Middle frontal gyrus (tissue), 1 donor: ENCODE data around the gene ARSK.

ENCODE experiments used
- DNase-seq: peaks from one replicate; pipeline ENCODE4 v3.0.0-alpha.2; 2015; ENCODE audit warnings: low spot score; ENCODE audit errors: extremely low spot score

Gene ARSK, protein sequence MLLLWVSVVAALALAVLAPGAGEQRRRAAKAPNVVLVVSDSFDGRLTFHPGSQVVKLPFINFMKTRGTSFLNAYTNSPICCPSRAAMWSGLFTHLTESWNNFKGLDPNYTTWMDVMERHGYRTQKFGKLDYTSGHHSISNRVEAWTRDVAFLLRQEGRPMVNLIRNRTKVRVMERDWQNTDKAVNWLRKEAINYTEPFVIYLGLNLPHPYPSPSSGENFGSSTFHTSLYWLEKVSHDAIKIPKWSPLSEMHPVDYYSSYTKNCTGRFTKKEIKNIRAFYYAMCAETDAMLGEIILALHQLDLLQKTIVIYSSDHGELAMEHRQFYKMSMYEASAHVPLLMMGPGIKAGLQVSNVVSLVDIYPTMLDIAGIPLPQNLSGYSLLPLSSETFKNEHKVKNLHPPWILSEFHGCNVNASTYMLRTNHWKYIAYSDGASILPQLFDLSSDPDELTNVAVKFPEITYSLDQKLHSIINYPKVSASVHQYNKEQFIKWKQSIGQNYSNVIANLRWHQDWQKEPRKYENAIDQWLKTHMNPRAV

DNA sequence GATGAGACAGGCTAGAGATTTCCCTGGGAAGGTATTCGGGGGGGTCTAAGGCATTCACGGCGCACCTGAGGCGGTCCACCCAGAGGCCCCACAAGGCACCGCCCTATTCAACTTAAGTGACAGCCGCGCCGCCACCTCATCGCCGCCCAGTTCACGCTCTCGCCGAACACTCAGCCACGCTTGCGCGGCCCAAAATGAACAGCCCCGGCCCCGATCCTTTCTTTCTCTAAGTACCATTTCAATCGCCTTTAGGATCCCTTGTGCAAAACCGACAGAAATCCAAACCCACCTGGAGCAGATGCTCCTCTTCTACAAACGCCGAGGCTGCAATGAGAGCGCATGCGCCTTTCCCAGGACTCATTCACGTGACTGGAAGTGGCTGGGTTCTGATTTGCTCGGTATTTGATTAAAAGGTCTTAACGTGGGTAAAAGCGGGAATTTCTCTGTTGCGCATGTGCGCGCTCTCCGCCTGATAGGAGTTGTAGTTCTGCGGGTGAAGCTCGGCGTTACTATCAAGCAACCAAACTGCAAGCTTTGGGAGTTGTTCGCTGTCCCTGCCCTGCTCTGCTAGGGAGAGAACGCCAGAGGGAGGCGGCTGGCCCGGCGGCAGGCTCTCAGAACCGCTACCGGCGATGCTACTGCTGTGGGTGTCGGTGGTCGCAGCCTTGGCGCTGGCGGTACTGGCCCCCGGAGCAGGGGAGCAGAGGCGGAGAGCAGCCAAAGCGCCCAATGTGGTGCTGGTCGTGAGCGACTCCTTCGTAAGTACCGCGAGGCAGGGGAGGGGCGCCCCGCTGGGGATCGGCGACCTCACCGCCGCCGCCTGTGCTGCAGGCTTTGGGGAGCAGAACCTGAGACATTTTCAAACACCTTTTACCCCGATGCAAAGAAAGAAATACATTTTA, at the start of gene ARSK, which contains the start of gene SKIC3:
Gene ARSK (plus strand): TSS at position 455 of the 902 bp plus-strand sequence. CDS start 178 bp downstream, at position 633.
Gene SKIC3 (minus strand): TSS at position 331 of the 902 bp plus-strand sequence. CDS start 7,827 bp downstream, outside the sequence.
- peak; percentile 96 for DNase-seq

DNA sequence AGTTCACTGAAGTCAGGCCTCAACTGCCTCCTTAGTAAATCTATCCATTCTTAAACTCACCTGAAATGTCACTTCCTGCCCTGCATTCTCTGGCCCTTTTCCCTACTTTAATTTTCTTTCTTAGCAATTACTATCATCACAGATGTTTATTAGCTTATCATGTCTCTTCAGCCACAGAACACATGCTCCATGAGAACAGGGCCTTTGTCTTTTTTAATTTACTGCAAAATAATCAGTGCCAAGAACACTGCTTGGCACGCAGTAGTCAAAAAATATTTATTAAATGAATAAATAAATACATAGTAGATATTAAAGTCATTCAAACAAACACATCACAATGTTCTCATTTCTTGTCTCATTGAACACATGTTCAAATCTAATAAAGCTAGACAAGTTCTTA, 46.4 kb upstream of the ARSK start:
- no peak for DNase-seq

DNA sequence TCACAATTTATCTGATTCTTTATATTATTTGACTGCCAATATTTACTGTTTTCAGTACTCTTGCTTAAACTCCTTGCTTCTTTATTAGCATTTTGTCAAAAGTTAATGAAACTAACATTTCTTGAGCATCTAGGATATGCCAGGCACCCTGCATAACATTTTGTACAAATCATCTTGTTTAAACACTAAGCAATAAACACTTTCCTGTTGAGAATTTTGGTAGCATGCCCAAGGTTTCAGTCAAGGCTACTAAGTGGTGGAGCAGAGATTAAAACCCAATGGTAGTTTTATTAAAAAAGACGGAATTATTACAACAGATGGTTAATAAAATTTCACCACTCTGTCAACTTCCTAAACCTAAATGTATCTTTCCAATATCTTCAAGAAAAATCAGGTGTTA, 43.3 kb upstream of the ARSK start:
- no peak for DNase-seq

DNA sequence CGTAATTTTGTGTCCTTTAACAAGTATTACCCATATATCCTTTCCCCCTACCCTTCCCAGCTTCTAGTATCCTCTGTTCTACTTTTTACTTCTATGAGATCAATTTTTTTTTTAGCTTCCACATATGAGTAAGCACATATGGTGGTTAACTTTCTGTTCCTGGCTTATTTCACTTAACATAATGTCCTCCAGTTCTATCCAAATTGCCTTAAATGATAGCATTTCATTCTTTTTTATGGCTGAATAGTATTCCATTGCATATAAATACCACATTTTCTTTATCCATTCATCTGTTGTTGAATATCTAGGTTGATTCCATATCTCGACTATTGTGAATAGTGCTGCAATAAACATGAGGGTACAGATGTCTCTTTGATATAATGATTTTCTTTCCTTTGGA, 36.5 kb upstream of the ARSK start:
- no peak for DNase-seq

DNA sequence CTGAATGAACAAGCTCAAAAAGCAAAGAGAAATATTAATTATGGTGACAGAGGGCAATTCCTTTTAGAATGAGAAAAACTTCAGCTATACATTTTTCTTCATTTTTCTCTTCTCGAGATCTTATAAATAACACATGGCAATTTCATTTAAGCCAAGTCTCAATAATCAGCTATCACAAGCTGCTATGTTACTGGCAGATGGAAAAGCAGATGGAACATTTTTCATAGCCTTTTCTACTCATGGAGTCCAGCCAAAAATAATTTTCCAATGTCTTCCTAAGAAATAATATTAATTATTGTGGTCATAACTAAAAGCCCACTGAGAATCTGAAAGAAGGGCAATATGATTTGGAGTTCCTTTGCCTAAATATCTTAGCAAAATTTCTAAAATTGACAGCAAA, 35.8 kb upstream of the ARSK start:
- DNase-seq, result no peak

DNA sequence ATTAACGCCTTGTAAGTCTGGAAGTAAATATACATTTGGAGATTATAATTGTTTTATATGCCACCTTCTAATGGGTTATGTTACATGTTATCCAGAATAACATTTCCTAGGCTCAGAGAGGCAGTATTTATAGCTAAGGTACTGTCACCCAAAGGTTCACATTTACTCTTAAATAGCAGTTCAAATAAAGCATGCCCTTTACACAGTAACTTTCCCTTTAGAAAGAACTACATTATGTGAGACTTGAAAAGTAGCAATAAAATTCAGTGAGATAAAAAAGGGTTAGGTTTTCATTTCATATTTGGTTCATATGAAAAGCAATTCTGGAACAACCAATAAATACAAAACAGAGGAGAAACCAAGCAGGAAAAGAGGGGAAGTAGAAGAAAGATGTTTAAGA, 35.2 kb upstream of the ARSK start:
- DNase-seq, result no peak

DNA sequence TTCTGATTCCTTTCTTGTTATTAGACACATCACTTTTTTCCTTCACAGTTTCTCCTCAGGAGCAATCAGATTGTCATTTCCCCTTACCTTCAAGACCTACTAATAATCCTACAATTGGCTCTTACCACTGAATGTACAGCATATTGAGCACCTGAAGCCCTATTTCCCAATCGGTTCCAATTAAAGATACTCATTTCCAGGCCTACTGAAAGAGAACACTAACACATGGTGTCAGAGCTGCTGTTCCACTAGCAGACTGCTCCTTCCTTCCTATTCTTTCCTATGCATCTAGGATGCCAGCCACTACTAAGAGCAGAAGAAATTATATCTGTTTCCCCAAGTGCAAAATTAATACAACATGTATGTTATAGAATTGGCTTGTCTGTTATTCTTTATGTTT, 34.7 kb upstream of the ARSK start:
- DNase-seq, result no peak

DNA sequence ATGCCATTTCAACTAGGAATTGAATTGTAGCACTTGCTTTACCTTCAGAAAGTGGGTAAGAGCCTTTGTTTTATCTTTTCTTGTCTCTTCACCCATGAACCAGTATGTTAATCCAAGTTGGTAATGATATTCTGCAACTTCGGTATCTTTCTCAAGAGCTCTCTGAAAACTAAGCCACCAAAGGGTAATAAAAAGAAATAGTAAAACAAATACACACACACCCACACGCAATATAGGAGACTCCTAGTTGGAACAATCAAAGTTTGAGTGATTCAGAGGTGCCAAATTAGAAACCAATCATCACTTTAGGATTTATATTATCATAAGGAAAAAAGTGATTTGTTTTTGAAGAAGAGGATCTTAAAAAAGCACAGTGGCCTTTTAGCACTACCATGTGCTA, 30.5 kb upstream of the ARSK start:
- no peak for DNase-seq

DNA sequence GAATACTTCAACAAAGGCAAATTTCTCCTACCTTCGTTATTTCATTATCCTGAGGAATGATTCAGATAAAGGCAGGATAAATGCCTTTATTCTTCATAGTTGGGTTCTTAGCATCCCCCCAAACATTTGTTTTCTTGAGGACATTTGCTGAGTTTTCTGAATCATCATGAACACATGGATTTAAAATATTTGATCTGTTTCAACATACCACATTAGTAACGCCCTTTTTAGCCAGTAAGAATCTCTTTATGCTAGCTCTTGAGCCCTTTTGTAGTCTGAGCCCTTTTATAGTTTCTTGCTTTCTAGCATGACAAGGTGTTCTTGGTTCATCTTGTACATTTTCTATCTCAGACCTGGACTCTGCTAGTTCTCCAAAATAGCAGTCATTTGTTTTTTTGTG, 28.0 kb upstream of the ARSK start:
- no peak for DNase-seq

DNA sequence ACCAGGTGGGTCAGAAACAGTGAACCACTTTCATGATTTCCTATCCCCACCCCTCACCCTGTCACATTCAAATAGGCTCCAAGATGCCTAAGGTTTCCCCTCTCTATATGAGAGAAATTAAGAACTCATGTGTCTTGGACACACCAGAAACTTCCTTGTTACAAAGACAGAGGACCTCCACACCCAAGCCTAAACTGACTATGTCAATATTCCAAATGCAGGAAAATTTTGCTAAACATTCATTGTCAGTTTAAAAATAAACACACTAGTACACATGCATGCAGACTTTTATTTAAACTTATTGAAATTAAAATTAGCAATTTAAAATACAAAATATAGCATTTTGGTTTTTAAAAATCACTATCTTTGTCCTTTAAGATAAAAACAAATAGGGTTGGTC, 26.3 kb upstream of the ARSK start:
- DNase-seq, result no peak

DNA sequence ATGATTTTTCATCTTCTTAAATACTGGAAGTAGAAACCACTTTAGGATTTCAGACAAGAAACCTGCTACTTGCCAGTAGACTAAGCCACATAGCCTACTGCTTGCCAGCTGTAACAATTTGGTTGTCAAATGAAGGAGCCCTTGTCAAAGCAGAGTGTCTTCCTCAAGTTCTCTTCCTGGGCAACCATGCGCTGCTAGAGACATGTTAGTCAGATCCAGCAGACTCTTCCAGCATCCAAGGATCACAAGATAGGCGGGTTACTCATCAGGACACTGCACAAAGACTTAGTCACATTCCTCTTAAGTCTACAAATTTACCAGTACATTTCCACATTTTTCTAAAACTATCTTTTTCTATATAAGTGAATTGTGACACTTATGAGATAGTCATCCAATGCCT, 24.5 kb upstream of the ARSK start:
- no peak for DNase-seq

DNA sequence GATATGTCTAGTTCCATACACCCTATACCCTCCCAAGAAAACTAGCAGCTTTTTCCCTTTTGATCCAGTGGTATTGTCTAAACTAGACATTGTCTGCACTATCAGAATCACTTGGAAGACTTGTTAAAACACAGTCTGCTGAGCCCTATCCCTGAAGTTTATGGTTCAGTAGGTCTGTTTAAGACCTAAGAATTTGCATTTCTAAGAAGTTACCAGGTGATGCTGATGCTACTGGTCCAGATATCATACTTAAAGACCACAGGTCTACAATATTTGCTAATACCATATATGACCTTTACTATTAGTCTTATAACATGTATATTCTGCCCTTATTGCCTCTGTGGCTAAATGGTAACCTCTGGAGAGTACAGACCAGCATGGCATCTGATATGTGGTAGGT, 23.4 kb upstream of the ARSK start:
- DNase-seq, result no peak

DNA sequence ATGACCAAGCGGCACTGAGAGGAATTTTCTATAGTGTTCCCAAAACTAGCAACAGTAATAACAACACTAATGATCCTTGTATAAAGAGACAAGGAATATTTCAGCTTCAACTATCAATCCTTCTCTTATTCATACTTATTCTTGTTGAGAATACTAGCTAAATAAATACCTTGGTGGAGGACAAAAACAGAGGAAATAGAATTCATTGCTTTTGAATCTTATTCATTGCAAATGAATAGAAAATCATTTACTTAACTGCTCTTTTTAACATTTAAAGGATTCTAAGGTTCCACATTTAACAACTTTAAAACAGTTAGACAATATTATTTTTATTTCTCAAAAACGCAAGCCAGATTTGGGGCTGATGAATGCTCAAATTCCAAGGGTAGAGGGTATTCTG, 22.5 kb upstream of the ARSK start:
- no peak for DNase-seq

DNA sequence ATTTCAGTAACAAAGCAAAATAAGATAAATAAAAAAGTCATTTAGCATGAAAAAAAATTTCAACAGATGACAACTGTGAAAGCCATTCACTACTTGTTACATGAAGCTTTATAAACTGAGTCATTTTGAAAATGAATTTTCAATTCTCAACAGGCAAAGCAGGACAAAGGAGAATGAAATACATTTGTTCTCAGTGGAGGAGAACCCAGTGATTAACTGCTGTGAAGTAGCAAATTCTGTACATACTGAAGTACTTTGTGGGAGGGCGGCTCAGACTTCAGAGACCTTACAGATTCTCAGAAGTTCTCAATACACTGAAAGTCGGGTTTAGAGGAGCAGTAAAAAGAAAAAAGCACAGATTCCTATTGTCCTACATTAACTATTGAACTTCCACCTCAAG, 21.8 kb upstream of the ARSK start:
- DNase-seq, result no peak

DNA sequence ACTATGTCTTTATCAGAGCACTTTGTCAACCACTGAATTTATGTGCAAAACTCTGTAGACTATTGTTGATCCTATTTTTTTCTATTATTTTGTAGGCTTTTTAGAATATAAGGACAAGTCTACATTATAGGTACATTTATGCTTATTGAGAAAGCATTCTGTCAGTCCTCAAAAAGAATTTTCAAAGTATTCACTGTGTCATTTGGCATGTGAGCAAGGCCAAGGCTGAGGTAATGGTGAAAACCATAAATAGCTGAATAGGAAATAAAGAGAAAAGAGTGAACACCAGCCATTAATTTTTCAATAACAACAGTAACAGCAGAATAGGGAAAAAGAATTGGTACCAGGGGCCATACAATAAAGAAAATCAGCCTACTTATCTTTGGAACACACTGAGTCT, 21.1 kb upstream of the ARSK start:
- DNase-seq, result no peak

DNA sequence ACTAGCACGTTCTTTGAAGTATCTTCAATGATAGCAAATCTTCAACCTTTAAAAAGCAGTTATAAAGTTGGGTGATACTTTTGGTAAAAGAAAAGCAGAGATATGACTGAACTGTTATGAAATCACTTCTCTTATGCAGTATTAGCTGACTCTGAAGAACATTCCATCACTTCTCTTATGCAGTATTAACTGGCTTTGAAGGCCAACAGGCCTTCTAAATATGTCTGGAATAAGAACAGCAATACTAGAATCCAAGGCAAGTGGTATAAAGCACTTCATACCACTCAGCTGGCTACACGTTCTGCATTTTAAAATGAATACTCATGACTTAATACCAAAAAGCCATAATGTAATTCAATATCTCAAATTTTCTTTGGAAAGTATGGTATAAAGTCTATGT, 17.4 kb upstream of the ARSK start:
- DNase-seq, result no peak

DNA sequence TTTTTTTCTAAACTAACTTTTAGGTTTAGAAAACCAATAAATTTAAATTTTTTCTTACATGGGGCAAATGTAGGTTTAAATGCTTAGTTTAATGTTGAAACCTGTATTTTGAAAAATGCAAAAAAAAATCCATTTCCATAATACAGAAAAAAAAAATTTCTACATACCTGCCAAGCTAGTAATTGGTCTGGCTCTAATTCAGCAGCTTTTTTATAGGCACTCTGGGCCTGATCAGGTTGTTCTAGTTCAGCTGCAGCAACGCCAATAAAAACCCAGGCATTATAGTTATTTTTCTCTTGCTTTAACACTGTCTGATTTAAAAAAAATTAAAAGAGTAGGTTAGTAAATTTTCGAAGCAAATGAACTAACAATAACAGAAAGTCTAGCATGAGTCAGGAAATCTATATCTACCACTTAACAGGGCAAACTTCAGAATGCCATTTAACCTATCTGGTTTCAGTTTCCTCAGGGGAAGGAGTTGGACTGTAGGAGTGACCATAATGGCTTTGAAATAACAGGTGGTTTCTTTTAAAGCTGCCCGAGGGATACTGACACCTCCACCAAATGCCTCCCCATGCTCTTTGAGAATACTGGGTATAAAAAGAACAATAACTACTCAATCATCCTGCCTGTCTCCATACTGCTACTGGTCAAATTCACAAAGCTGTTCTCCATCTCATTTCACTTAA, 11.7 kb upstream of the ARSK start:
- DNase-seq, result no peak

DNA sequence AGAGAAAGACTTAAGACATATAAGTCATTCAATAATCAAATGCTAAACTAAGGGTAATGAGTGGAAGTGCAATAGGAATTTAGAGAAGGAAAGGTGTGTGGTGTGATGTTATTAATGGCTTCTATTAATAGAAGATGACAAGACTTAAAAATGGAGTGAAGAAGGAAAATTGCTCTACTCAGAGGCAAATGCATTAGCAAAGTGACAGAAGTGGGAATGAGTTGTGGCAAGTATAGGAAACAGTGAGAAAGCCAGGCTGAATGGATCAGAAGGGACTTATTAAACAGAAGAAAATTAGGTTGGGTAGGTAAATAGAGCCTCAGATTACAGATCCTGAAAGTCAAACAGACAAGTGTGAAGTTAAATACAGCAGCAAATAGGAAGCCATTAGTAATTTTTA, 5.9 kb upstream of the ARSK start:
- DNase-seq, result no peak

DNA sequence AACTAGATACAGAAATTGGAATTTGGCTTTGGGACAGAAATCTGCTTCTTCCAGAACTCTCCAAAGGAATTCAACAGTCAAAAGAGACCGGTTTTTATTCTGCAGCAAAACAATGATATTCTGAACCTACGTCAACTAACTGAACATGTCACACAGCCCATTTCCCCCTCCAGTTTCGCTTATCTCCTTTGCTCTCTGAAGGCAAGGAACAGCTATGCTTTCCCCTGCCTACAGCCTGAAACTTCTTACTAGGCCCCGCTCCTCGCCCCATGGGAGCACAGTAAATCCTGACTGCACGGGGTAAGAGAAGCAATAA, 612 bp upstream of the ARSK start:
- DNase-seq, result no peak

DNA sequence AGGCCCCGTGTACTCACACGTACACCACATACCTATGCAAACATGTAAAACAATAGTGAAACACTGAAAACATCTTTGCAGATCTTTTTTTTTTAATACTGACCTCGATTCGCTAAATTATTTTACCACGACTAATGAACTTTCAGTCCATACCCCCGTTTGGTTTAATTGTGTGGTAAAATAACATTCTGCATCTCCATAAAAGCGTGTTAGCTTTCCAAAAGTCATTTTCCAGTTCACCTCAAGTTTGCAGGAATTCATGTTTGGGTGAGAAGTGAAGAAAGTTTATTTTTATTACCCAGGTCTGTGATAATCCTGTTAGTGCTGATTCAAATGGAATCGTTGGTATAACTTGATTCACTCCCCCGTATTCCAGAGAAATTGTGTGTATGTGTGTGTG, 652 bp downstream of the ARSK start:
- DNase-seq, result no peak

DNA sequence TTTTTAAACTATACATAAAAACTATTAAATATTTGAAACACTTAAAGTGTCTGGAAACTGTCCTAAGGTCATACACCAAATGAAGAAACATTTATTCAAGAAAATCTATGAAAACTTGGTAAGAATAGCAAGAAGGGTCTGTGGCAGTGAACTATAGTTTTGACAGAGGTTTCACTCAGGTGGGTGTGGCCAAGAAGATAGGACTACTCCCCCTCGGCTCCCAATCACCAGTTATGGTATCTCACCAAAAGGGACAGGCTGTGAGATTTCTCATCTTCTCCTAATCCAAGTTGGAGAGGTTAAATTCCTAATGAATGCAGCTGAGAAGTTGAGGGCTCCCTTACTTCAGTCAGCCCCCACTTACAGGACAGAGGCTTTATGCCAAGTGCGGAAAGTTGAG, 2.9 kb downstream of the ARSK start:
- no peak for DNase-seq

DNA sequence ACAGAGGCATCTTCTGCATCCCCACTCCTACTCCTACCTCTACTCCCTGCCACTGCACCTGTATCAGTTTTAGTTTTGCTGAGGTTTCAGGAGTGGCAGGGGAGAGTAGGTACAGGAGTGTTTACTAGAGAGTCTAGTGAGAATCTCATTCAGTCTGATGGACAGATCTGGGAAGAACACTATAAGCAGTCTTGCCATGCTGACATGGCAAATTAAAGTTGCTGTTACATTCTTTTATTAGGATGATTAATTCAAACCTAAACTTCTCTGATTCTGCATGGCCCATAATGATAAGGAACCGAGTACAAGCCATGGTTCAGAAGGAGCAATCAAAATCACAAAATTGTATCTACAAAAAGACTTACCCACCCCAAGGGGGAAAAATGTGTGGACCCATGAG, 7.4 kb downstream of the ARSK start:
- DNase-seq, result no peak
